Activated T-helper 9 cell treated with anti-CD3 and anti-CD28 coated beads, Interleukin-2, amount 50 U/mL, for 16 hours (primary cell): ENCODE data around the gene LRP6.

ENCODE experiments used
- DNase-seq: peaks from one replicate; pipeline ENCODE4 v3.0.0-alpha.2; 2020; ENCODE audit warnings: low read depth

The LRP6 gene

DNA sequence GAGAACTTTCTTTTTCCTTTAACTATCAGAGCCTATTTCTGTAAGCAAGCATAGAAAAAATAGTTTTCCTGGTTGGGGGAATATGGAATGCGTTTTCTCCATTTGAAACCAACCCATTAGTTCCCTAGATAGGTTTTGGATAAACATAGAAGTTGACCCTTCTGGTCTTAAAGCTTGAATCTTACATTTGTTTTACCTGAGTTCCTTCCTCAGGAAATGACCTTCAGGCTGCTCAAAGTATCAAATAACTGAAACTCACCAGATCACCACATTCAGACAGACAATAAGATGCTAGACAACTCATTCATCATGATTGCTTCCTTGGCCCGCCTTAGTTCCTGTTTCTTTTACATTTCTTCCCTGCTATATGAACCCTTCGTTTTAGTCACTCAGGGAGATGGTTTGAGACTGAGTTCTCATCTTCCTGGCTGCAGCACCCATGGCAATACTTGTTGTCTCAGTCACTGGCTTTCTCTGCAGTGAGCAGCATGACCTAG is 52.2 kb downstream of the LRP6 start:
- no peak for DNase-seq

DNA sequence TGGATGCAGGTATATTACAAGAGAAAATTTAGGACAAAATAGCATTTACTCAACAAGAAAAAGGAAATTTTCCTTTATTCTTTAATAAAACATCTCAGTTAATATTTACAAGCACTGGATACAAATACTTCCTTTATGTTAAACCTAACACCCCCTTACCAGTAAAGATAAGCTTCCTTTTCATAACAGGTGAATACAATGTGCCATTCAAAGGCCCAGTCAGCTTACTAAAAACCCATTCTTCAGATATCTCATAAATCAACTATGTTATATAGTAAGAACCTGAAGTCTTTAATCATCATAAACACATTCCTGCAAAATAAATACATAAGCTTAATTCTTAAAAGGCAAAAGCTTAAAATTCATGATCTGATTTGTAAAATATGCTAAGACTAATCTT is 52.6 kb downstream of the LRP6 start:
- no peak for DNase-seq

DNA sequence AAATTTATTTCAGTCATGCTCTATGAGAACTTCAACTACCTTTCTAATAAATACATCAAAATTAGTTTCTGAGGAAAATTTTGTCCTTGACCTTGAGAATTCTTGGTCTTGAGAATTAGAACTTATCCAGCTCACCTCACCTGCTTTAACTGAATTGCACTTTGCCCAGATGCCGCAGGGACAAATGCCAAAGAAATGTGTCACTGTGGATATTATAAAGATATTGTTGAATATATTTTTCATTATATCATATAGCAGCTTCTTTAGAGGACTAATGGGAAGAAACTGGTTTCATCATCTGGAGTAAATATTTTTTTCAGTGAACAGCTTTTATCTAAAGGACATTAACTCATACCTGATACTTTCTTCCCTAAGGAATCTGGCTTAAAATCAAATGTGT is 54.1 kb downstream of the LRP6 start:
- no peak for DNase-seq

DNA sequence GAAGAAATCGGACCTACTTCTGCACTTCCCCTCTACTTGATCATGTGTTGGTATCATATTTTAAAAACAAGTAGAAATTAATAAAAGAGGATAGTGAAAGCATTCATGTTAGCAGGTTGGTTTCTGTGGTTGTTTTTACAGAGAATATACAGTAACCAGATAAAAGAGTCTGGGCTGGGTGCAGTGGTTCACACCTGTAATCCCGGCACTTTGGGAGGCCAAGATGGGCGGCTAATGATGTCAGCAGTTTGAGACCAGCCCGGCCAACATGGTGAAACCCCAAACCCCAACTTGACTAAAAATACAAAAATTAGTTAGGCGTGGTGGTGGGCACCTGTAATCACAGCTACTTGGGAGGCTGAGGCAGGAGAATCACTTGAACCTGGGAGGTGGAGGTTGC is 55.9 kb downstream of the LRP6 start:
- DNase-seq, result no peak

DNA sequence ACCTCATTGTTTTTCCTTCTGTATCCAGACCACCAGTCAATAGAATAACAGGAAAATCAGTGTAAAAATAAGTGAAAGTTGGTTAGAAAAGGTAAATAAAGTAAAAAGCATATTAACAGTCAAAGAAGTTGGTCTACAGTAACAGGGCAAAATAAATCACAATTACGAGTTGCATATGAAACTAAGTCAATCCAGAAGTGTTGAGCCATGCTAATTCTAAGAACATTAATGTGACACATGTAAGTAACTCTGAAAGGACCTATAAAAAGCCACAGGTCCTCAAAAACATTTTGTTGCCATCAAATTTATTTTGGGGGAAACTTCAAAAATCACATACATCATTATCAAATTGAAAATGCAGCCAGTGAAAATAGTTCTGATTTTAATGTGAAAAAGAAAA is 56.4 kb downstream of the LRP6 start:
- no peak for DNase-seq

DNA sequence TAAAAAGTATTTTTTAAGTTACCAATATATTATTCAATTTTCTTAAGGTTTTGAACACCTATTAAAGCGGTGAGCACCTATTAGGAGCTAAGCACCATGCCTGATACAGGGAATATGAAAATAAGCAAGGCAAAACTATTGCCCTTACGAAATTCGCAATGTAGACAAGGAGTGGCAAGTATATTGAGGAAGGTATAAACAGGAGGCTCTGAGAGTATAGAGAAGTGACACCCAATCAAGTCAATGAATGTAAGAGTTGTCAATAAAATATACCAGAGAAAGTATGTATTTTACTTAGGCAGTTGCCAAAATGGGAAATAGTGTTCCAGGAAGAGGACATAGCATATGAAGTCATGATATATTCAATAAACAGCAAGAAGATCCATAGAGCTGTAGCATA is 57.2 kb downstream of the LRP6 start:
- DNase-seq, result no peak

DNA sequence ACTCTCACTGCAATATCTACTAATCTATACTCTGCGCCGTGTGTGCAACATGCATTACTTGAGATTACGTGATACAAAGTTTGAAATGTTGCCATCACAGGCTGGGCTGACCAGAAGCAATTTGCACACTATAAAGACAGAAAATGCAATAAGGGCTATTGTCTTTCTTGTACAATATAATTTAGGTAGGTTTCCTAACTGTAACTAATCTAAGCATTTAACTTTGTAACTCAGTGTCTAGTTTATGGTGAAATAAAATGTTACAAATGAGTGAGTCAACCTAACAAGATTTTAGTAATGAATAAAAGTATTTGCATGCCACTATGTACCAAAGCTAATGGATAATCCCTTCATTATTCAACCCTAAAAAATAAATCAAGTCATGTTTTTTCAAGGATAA is 57.8 kb downstream of the LRP6 start:
- DNase-seq, result no peak

DNA sequence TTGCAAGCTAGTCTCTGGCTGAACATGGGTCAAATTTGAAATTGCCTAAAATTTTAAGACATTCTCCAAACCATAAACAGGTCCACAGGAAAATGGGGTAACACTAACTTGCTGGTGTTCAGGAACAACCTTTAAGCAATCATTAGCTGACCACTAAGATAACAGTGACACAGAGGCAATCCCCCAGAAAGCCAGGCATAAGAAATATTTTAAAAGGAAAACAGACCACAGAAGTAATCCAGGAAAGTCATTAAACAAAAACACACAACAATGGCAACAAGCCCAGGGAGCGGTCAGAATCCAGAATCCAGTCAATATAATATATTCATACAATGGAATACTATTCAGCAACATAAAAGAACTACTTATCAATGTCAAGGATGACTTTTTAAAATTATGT is 59.1 kb downstream of the LRP6 start:
- DNase-seq, result no peak

DNA sequence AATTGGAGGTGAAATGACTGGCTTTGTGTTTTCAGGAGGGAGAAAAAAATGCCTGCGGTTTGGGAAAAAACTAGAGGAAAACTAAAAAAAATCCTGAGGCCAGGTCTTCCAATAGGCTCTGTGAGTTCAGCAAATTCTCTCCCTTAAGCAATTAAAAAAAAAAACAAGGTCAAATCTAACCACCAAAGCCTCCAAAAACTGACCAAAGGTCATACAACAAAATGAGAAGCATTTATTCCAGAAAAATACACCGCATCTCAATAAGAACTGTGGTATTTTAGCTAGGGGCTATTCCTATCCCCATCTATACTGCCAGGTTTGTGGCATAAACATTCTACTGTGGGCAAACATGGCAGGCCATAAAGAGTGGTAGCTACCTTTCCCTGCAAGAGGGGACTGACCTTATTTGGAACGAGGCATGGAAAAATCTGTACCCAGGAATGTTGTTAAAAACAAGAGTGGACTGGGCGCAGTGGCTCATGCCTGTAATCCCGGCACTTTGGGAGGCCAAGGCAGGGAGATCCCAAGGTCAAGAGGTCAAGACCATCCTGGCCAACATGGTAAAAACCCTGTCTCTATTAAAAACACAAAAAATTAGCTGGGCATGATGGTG is 60.0 kb downstream of the LRP6 start:
- DNase-seq, result no peak

DNA sequence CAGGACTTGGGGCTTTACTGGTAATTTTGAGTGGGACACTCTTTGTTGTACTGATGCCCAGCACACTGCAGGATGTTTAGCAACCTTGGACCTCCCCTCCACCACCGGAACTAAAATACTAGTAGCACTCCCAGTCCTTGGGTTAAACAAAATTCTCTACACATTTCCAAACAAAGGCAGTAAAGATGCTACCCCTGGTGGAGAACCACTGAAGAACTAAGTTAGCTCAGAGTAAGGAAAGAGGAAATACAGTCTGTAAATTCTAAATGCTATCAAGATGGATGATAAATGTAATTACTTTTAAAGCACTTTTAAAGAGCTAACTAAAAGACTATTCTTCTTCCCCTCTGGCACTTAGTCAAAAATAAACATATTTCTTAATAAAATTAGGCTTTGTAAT is 64.1 kb downstream of the LRP6 start:
- no peak for DNase-seq

DNA sequence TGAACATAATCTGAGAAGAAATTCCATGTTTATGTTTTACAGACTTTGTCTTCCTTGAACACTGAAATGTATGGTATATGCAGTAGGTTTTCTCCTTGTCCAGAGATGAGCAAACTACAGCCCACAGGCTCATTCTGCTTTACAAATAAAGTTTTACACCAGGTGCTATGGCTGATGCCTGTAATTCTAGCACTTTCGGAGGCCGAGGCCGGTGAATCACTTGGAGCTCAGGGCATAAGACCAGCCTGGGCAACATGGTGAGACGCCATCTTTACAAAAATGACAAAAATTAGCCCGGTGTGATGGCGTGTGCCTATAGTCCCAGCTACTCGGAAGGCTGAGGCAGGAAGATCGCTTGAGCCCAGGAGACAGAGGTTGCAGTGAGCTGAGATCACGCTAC is 64.7 kb downstream of the LRP6 start:
- DNase-seq, result no peak

DNA sequence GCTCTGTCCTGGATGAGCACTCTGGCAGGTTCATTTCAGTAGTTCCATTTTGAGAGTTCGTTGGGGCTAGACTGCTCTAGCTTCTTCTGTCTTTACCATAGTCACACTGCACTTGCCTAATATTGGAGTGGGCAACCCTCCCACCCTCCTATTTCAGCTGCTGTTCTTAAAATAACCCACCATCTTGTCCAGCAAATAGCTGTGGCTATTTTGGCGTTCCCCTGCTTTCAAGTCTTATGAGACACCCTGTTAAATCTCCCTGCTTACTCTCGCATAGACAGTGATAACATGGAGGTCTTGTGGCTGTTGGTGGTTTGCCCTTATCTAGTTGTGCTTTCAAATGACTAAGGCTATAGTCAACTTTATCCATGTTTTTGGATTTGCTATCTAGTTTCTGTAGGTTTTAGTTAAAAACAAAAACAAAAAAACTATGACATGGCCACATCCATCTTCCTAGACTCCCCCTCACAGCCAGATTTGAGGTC is 65.5 kb downstream of the LRP6 start:
- DNase-seq, result no peak

DNA sequence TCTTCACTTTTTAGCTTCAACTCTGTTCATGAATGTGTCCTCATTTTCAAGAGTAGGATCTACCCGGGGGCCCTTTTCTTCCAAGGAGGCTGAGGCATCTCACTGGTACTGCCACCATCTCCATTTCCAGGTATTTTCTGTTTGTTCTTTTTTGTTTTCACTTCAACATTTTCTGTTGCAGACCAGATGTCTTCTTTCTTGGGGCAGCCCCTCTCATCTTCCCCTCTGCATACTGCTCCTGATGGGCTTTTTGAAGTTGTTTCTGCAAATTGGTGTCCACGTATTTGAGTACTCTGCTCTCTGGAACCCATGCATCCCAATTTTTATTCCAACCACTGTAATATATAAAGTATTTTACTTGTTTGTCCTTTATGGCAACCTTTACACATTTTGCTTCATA is 66.5 kb downstream of the LRP6 start:
- no peak for DNase-seq

DNA sequence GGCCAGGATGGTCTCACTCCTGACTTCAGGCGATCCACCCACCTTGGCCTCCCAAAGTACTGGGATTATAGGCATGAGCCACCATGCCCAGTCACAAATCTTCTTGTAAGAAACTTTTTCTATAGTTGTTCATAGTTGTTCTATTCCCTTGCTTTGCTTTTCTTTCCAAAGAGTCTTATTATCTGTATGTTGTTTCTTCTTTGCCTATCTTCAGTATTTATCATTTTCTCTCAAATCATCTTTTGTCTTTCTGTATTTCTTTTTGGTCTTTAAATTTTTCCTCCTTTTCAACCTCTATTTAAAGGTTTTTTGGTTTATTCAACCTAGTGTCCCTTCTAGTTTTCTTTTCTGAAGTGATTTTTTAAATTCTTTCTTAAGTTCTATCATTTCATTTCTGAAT is 68.7 kb downstream of the LRP6 start:
- DNase-seq, result no peak

DNA sequence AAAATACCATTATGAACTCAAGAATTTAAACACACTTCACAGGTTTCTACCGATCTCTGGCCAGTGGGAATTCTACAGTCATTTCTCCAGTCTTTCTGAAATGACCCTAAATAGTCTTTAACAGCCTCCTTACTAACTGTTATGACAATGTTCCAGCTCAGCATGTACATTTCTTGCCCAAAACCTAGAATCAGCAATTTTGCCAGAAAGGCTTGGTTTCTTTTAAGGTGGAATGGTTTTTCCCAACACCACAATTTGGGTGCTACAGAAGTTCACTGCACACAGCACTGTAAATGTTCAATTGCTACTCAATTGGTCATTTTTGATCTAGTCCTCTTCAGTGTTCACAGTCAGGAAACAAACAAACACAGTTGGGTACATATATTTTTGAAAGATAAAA is 69.7 kb downstream of the LRP6 start:
- no peak for DNase-seq

DNA sequence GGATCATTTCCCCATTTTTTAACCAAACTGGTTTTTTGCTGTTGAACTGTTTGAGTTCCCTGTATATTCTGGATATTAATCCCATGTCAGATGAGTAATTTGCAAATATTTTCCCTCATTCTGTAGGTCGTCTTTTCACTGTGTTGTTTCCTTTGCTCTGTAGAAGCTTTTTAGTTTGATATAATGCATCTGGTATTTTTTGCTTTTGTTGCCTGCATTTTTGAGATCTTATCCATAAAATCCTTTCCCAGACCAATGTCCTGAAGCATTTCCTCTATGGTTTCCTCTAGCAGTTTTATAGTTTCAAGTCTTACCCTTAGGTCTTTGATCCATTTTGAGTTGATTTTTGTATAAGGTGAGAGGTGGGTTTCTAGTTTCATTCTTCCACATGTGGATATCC is 71.3 kb downstream of the LRP6 start:
- DNase-seq, result no peak

DNA sequence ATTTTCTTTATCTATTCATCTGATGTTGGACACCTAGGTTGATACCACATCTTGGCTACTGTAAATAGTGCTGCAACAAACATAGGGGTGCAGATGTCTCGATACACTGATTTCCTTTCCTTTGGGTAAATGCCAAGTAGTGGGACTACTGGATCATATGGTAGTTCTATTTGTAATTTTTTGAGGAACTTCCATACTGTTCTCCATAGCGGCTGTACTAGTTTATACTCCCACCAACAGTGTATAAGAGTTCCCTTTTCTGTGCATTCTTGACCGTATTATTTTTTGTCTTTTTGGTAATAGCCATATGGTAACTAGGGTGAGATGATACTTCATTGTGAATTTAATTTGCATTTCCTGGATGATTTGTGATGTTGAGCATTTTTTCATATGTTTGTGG is 71.8 kb downstream of the LRP6 start:
- DNase-seq, result no peak

DNA sequence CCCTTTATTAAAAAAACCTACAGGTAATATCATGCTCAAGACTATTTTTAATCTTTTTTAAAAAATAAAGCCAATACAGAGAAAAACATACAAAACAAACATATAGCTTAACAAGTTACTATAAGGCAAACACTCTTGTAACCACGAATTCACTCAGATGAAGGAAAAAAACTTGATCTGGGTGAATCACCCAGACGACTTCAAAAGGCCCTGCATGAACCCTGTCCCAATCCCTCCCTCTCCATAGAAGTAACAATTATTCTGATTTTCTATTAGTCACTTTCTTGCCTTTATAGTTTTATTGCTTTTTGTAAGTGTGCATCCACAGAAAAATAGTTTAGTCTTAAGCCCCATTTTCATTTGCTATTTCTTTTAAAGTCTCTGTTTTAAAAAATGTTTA is 72.6 kb downstream of the LRP6 start:
- no peak for DNase-seq

DNA sequence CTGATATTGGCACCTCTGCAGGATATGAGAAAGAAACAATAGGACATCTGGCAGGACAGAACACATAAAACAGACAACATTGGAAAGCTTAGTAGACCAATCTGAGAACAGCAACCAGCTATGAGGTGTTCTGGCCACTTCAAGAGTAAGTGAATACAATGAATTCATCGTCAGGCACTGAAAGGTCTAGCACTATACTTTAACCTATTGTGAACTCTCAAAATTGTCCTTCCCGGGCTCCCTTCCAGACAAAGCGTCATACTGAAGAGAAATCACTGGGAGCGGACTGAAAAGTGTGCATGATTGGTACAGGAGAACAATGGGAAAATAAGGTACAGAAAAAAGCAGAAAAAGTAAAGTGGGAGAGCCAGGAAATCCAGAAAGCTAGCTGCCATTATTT is 75.8 kb downstream of the LRP6 start:
- no peak for DNase-seq

DNA sequence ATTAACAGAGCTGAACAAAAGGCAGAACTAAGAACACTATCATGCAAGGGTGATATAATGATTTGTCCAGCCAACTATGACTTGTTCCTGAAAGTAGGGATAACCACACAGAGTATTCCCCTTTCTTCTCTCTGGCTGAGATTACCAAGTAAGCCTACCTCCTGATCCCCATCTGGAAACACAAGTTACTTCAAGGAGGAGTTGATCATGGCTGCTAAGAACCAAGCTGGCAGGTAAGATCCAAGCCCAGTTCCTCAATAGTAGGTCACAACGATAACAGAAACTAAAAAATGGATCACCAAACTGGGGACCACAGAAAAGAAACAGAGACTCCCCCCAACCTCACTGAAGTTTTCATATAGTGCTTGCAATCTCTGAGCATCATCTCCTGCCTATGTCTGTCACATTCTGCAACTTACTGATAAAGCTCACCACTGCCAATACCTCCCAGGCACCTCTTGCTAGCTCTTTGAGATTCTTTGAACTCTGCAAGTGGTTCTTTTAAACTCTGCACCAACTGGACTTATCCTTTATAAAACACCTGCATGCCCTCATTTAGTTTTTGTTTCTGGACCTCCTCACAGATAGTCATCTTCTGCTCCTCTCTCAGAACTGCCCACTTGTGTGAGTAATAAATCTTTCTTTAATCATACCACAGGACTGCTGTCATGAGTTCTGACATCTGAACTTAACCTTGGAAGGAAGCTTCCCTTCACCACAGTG is 76.6 kb downstream of the LRP6 start:
- DNase-seq, result no peak

DNA sequence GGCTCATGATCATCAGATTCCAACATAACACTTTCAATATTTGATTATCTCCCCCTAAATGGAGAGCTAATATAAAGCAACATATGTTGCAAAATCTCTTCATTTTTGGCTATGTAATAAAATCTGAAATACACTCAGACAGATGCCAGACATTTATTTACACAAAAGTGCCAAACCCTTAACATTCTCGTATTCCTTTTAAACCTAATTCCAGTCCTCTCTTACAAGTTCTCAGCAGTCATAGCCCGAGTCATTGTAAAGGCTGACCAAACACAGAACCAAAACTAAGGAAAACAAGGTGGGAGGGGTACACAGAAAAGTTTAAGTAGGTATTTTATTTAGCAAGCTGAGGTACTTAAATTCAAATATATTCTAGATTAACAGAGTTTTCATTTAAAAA is 81.4 kb downstream of the LRP6 start:
- DNase-seq, result no peak

DNA sequence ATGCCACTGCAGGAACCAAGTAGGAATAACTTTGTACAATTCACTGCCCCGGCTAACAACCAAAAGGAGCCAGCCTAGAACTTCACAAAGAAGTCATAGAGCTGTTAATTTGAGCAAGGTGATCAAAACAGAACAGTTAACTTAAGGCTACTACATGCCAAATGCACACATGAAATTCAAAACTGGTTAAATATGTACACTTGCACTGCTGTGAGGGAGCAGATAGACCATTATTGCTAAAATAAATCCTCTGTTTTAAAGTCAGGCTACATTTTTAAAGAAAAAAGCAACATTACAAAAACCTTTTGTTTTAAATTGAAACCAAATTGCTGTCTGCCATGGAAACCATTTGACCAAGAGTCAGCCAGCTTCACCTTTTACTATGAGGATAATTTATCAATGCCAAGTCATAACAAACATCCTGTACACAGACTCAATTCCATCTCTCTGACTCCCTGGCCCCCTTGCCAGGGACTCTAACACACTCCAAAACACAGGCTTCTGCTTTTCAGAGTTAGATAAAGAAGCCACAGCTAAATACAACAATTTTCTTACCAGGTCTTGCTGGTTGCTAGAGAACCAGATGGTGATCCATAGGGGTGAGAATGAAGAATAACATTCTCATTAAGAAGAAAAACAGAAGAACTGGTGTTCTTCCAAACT is 84.0 kb downstream of the LRP6 start:
- no peak for DNase-seq

DNA sequence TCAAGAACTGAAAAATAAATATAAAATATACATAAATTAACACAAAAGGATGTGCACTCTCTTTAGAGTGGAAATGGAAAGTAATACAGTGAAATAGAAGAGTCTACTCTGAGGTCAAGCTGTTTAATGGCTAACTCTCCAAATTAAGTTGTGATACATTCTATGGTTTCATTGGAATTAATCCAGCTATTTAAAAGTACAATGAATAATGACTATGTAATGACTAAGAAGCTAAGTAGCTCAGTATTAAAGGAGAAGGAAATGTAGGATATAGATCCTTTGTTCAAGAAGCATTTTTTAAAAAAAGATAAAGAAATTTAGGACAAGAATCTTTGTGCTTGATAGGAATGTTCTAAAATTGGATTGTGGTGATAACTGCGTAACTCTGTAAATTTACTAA is 85.3 kb downstream of the LRP6 start:
- DNase-seq, result no peak
